GM23338 (cell line): ENCODE results near the gene PRR11. TPM values are rescaled to one million over a fixed set of nuclear protein-coding genes. Genes with fewer than 3 reads are reported as not detected.

ENCODE experiments used
- ATAC-seq: fragments of 200-7000 bp; cut with Tn5 transposase; 3 replicates; pipeline ENCODE4 v1.9.1; 2020
- DNase-seq: peaks from one replicate; pipeline ENCODE4 v3.0.0-alpha.2; 2015; ENCODE audit warnings: low spot score
- H2AFZ ChIP-seq: fragments of 200-600 bp; sonication (generic); 2 replicates; pipeline ENCODE4 v1.8.0; 2016; ENCODE audit warnings: antibody characterized with exemption, mild to moderate bottlenecking, moderate library complexity
- H3F3A ChIP-seq: fragments of 200-600 bp; sonication (generic); replicated peaks from 2 replicates; pipeline ENCODE4 v1.8.0; 2017; ENCODE audit warnings: antibody characterized with exemption, mixed run types, low read depth
- H3K27ac ChIP-seq: fragments of 200-600 bp; sonication (generic); 2 replicates; pipeline ENCODE4 v1.6.1; 2016; ENCODE audit warnings: low read depth
- H3K27me3 ChIP-seq: fragments of 200-600 bp; sonication (generic); 2 replicates; pipeline ENCODE4 v1.8.0; 2016; ENCODE audit warnings: mild to moderate bottlenecking, mixed run types, moderate library complexity; ENCODE audit not compliant: insufficient read depth
- H3K36me3 ChIP-seq: fragments of 200-600 bp; sonication (generic); 2 replicates; pipeline ENCODE4 v1.8.0; 2016; ENCODE audit warnings: mild to moderate bottlenecking; ENCODE audit not compliant: insufficient read depth
- H3K4me1 ChIP-seq: fragments of 200-600 bp; sonication (generic); 2 replicates; pipeline ENCODE4 v1.8.0; 2016; ENCODE audit warnings: mild to moderate bottlenecking, moderate library complexity; ENCODE audit not compliant: insufficient read depth
- H3K4me2 ChIP-seq: fragments of 200-600 bp; sonication (generic); 2 replicates; pipeline ENCODE4 v1.7.1; 2017; ENCODE audit warnings: mixed run types
- H3K4me3 ChIP-seq: fragments of 200-600 bp; sonication (generic); 2 replicates; pipeline ENCODE4 v1.6.1; 2016; ENCODE audit warnings: mixed run types
- H3K79me2 ChIP-seq: fragments of 200-600 bp; sonication (generic); replicated peaks from 2 replicates; pipeline ENCODE4 v1.8.0; 2017; ENCODE audit warnings: mild to moderate bottlenecking; ENCODE audit not compliant: insufficient read depth
- H3K9me2 ChIP-seq: fragments of 200-600 bp; sonication (generic); 2 replicates; pipeline ENCODE4 v1.8.0; 2017; ENCODE audit not compliant: insufficient read depth
- H4K20me1 ChIP-seq: fragments of 200-600 bp; sonication (generic); replicated peaks from 2 replicates; pipeline ENCODE4 v1.8.0; 2017; ENCODE audit warnings: mild to moderate bottlenecking; ENCODE audit not compliant: insufficient read depth
- H3K27ac Mint-ChIP-seq: 2 replicates; pipeline ENCODE4 v1.8.0; 2020; ENCODE audit warnings: inconsistent platforms, mild to moderate bottlenecking, moderate library complexity, mixed read lengths
- H3K27me3 Mint-ChIP-seq: 3 replicates; pipeline ENCODE4 v1.8.0; 2022; ENCODE audit warnings: low read depth, mild to moderate bottlenecking, moderate library complexity, mixed read lengths, inconsistent platforms; ENCODE audit not compliant: insufficient read depth, poor library complexity
- H3K36me3 Mint-ChIP-seq: 3 replicates; pipeline ENCODE4 v1.8.0; 2021; ENCODE audit warnings: low read depth, mild to moderate bottlenecking, inconsistent platforms, moderate library complexity, mixed read lengths
- H3K4me1 Mint-ChIP-seq: 3 replicates; pipeline ENCODE4 v1.8.0; 2020; ENCODE audit warnings: mild to moderate bottlenecking, inconsistent platforms, mixed read lengths
- H3K4me3 Mint-ChIP-seq: 3 replicates; pipeline ENCODE4 v1.8.0; 2021; ENCODE audit warnings: moderate library complexity, mild to moderate bottlenecking, inconsistent platforms, mixed read lengths
- H3K9me3 Mint-ChIP-seq: 3 replicates; pipeline ENCODE4 v1.8.0; 2020; ENCODE audit warnings: moderate library complexity, mild to moderate bottlenecking, inconsistent platforms, mixed read lengths
- CREB1 ChIP-seq: fragments of 250-450 bp; sonication (Bioruptor Pico); IDR thresholded peaks from 2 replicates; pipeline ENCODE4 v1.5.0; 2020; ENCODE audit warnings: low read depth, mild to moderate bottlenecking, moderate library complexity
- CTCF ChIP-seq, 2 experiments: fragments of 200-600 bp in 1 of 2; sonication (generic) in 1 of 2; conservative IDR thresholded peaks; 2 replicates each; pipeline versions ENCODE4 v1.5.1 to v1.6.1; 2016 to 2017; ENCODE audit warnings: antibody characterized with exemption in 2 of 2, low read depth in 2 of 2, mild to moderate bottlenecking in 2 of 2, moderate library complexity in 1 of 2
- ETS1 ChIP-seq: IDR thresholded peaks from 2 replicates; pipeline ENCODE4 v1.6.1; 2016; ENCODE audit warnings: antibody characterized with exemption
- EZH2 ChIP-seq: fragments of 200-600 bp; sonication (generic); IDR thresholded peaks from one replicate; pipeline ENCODE4 v1.8.0; 2017; ENCODE audit warnings: antibody characterized with exemption, mild to moderate bottlenecking, low read depth; ENCODE audit not compliant: unreplicated experiment
- EZH2phosphoT487 ChIP-seq: fragments of 200-600 bp; sonication (generic); IDR thresholded peaks from one replicate; pipeline ENCODE4 v1.8.1; 2018; ENCODE audit warnings: antibody characterized with exemption; ENCODE audit not compliant: unreplicated experiment
- JUNB ChIP-seq: IDR thresholded peaks from one replicate; pipeline ENCODE4 v1.6.1; 2016; ENCODE audit warnings: antibody characterized with exemption; ENCODE audit not compliant: unreplicated experiment
- NANOG ChIP-seq: IDR thresholded peaks from 2 replicates; pipeline ENCODE4 v1.6.1; 2016; ENCODE audit warnings: antibody characterized with exemption, borderline replicate concordance
- POLR2AphosphoS5 ChIP-seq: IDR thresholded peaks from 2 replicates; pipeline ENCODE4 v1.6.1; 2016; ENCODE audit warnings: antibody characterized with exemption, low read depth
- REST ChIP-seq: IDR thresholded peaks from one replicate; pipeline ENCODE4 v1.6.1; 2018; ENCODE audit warnings: antibody characterized with exemption; ENCODE audit not compliant: unreplicated experiment
- STAT1 ChIP-seq: IDR thresholded peaks from one replicate; pipeline ENCODE4 v1.6.1; 2016; ENCODE audit warnings: antibody characterized with exemption; ENCODE audit not compliant: unreplicated experiment
- ZNF114 ChIP-seq: fragments of 250-450 bp; sonication (Bioruptor Pico); IDR thresholded peaks from 2 replicates; pipeline ENCODE4 v1.5.0; 2020; ENCODE audit warnings: mild to moderate bottlenecking, moderate library complexity
- ZNF331 ChIP-seq: fragments of 250-450 bp; sonication (Bioruptor Pico); IDR thresholded peaks from 2 replicates; pipeline ENCODE4 v1.5.0; 2020; ENCODE audit warnings: low read depth, mild to moderate bottlenecking, moderate library complexity
- polyA plus RNA-seq: library from polyadenylated mRNA; unstranded; fragments of >200 nt; fragmentation: Nextera tagmentation; extraction: Ambion mirVana; gene quantifications from 2 replicates; pipeline ENCODE4 v1.2.1, GENCODE V29; 2016
- total RNA-seq: library from RNA; depleted of rRNA; stranded (reverse); fragments of >200 nt; shearing (Covaris generic); gene quantifications from 2 replicates; pipeline ENCODE4 v1.2.3, GENCODE V29; 2014

The PRR11 gene
- total and polyA plus RNA-seq, 2 experiments from 2014 or later, result 42.7 to 55.9 TPM

- peaks cover 10% of the 10 kb centered on the region for H3K36me3 ChIP-seq
- H3K27ac ChIP-seq, result no peak overlapping the region
- no peak overlapping the region for H3K4me3 ChIP-seq
- peaks cover 10% of the 10 kb centered on the region for H4K20me1 ChIP-seq
- no peaks in the 10 kb centered on the region for H3K9me2 ChIP-seq
- H3K4me3 Mint-ChIP-seq, result no peak overlapping the region; the same call in 2 of the 3 replicates
- H3K27me3 Mint-ChIP-seq, result peaks cover 8% of the 10 kb centered on the region
- peaks cover 20% of the 10 kb centered on the region; the same call in 2 of the 3 replicates for H3K36me3 Mint-ChIP-seq
- DNase-seq, result no peak
- no peaks in the 10 kb centered on the region for H3K9me3 Mint-ChIP-seq
- no peak overlapping the region for H2AFZ ChIP-seq
- no peak for TF ChIP-seq JUNB
- no peak for TF ChIP-seq ZNF114 (CRISPR knock-in tag)
- TF ChIP-seq POLR2AphosphoS5, result no peak
- TF ChIP-seq CTCF (conservative IDR thresholded peaks at IDR 0.05; ENCODE audit: low read depth in 2 of 2), result no peak
- H3K27ac Mint-ChIP-seq, result no peak overlapping the region
- no peak for ATAC-seq
- H3F3A ChIP-seq, result peaks cover 10% of the 10 kb centered on the region
- peaks cover 24% of the 10 kb centered on the region for H3K79me2 ChIP-seq
- no peaks in the 10 kb centered on the region for H3K27me3 ChIP-seq
- H3K4me1 ChIP-seq, result no peaks in the 10 kb centered on the region
- no peaks in the 10 kb centered on the region for H3K4me1 Mint-ChIP-seq
- H3K4me2 ChIP-seq, result no peak overlapping the region
These were observed 44.0 kb upstream of the PRR11 start for GRCh38 chr17:59111539-59111938.

GRCh38 chr17:59115474-59115873 is 40.1 kb upstream of the PRR11 start:
- H3K27me3 Mint-ChIP-seq, result no peaks in the 10 kb centered on the region
- DNase-seq, result no peak
- Histone ChIP-seq H2AFZ (no peak overlapping the region), H3K79me2 (peaks cover 42% of the 10 kb centered on the region), H3K36me3 (peaks cover 13% of the 10 kb centered on the region), H3K4me2 (no peak overlapping the region), H3K4me3 (no peak overlapping the region), H3F3A (no peaks in the 10 kb centered on the region), H3K9me2 (no peaks in the 10 kb centered on the region), H3K27me3 (no peaks in the 10 kb centered on the region), H3K4me1 (no peaks in the 10 kb centered on the region), H4K20me1 (peaks cover 15% of the 10 kb centered on the region), H3K27ac (no peak overlapping the region)
- H3K4me1 Mint-ChIP-seq, result no peaks in the 10 kb centered on the region
- H3K36me3 Mint-ChIP-seq, result peaks cover 32% of the 10 kb centered on the region; the same call in 2 of the 3 replicates
- ATAC-seq, result no peak
- H3K4me3 Mint-ChIP-seq, result no peak overlapping the region
- no peaks in the 10 kb centered on the region for H3K9me3 Mint-ChIP-seq
- H3K27ac Mint-ChIP-seq, result no peak overlapping the region
- TF ChIP-seq NANOG (no peak), CTCF (conservative IDR thresholded peaks at IDR 0.05; ENCODE audit: low read depth in 2 of 2) (no peak), EZH2 (no peak), ETS1 (no peak), JUNB (no peak), STAT1 (no peak), REST (no peak), EZH2phosphoT487 (no peak), ZNF114 (CRISPR knock-in tag) (no peak), CREB1 (CRISPR knock-in tag) (no peak), ZNF331 (CRISPR knock-in tag) (no peak), POLR2AphosphoS5 (no peak)
